Panc1 (cell line): ENCODE measurements around the gene KLHDC7A. TPM values are rescaled to one million over a fixed set of nuclear protein-coding genes. Genes with fewer than 3 reads are reported as not detected.

Experiments
- ATAC-seq: fragments of 200-7000 bp; cut with Tn5 transposase; 2 replicates; pipeline ENCODE4 v1.9.1; 2020; ENCODE audit warnings: mild to moderate bottlenecking, moderate library complexity
- BruUV-seq: library from RNA; stranded (reverse); fragments of 400-500 nt; replicated peaks from 2 replicates; lab custom pipeline; 2021; lab: Mats Ljungman, UMichigan
- CTCF ChIA-PET: fragments of 300-600 bp; sonication (Branson Sonifier 250); formaldehyde crosslinking; loops from one replicate; lab custom pipeline; 2022; ENCODE audit warnings: antibody characterized with exemption; lab: Charles Lee
- POLR2A ChIA-PET: fragments of 300-600 bp; sonication (Branson Sonifier 250); formaldehyde crosslinking; loops from one replicate; lab custom pipeline; 2022; ENCODE audit warnings: antibody characterized with exemption; lab: Charles Lee
- DNase-seq: peaks from one replicate; pipeline ENCODE4 v3.0.0-alpha.2; 2010; ENCODE audit warnings: low read depth, low spot score
- H3K27ac ChIP-seq: 2 replicates; pipeline ENCODE4 v1.5.1; 2011; ENCODE audit warnings: mild to moderate bottlenecking, low read length, inconsistent platforms
- H3K27me3 ChIP-seq: fragments of 200-500 bp; sonication (Bioruptor generic); 2 replicates; pipeline ENCODE4 v1.6.0; 2014; ENCODE audit warnings: low read length, inconsistent platforms; ENCODE audit not compliant: control insufficient read depth, insufficient read depth
- H3K36me3 ChIP-seq: fragments of 200-500 bp; sonication (Bioruptor generic); 2 replicates; pipeline ENCODE4 v1.5.1; 2014; ENCODE audit warnings: inconsistent platforms, mild to moderate bottlenecking, low read length, moderate library complexity; ENCODE audit not compliant: control insufficient read depth, insufficient read depth
- H3K4me1 ChIP-seq: 2 replicates; pipeline ENCODE4 v1.5.1; 2011; ENCODE audit warnings: inconsistent platforms, mild to moderate bottlenecking, low read length, moderate library complexity; ENCODE audit not compliant: control insufficient read depth, insufficient read depth
- H3K4me3 ChIP-seq, 2 experiments: 2 replicates each; pipeline ENCODE4 v1.5.1; 2011 to 2012; ENCODE audit warnings: low read depth in 2 of 2, low read length in 2 of 2, mild to moderate bottlenecking in 2 of 2, inconsistent platforms in 1 of 2, moderate library complexity in 1 of 2
- H3K9me3 ChIP-seq: fragments of 200-500 bp; sonication (Bioruptor generic); 2 replicates; pipeline ENCODE4 v1.5.1; 2014; ENCODE audit warnings: low read depth, mild to moderate bottlenecking, inconsistent platforms, low read length, moderate library complexity; ENCODE audit not compliant: control insufficient read depth, insufficient read depth
- CTCF ChIP-seq: fragments of 450-650 bp; IDR thresholded peaks from 2 replicates; pipeline ENCODE4 v1.5.1; 2017; ENCODE audit warnings: mild to moderate bottlenecking
- POLR2AphosphoS5 ChIP-seq: IDR thresholded peaks from 2 replicates; pipeline ENCODE4 v1.6.1; 2012; ENCODE audit warnings: mild to moderate bottlenecking, low read depth, low read length, moderate library complexity
- REST ChIP-seq, 2 experiments: IDR thresholded peaks; 2 replicates each; pipeline ENCODE4 v1.6.1; 2011 to 2012; ENCODE audit warnings: low read depth in 2 of 2, control low read depth in 1 of 2, low read length in 1 of 2, mild to moderate bottlenecking in 1 of 2, moderate library complexity in 1 of 2; ENCODE audit not compliant: insufficient read depth in 1 of 2
- SIN3A ChIP-seq: IDR thresholded peaks from 2 replicates; pipeline ENCODE4 v1.6.1; 2012; ENCODE audit warnings: low read depth, mild to moderate bottlenecking, low read length, moderate library complexity, borderline replicate concordance; ENCODE audit not compliant: insufficient read depth
- TCF7L2 ChIP-seq: IDR thresholded peaks from 2 replicates; pipeline ENCODE4 v1.6.1; 2011; ENCODE audit warnings: mild to moderate bottlenecking, low read depth, low read length, inconsistent platforms
- in situ Hi-C: cut with HindIII; loops from 2 replicates; pipeline ENCODE4 v1.10.0; 2016; ENCODE audit warnings: low sequenced_read_pairs, low pct_unique_long_range_greater_than_20kb
- intact Hi-C: fragments of 100-400 bp; cut with micrococcal nuclease; formaldehyde crosslinking; loops from one replicate; pipeline ENCODE4 v1.10.0; 2022; ENCODE audit not compliant: unreplicated experiment
- total RNA-seq: library from RNA; stranded (reverse); gene quantifications from one replicate; pipeline ENCODE4 v1.2.1, GENCODE V29; 2021; ENCODE audit not compliant: unreplicated experiment

KLHDC7A gene
- total RNA-seq, 1 experiment from 2014 or later, result 0.31 TPM

- Histone ChIP-seq H3K4me1 (no peaks in the 10 kb centered on the region), H3K4me3 (no peak overlapping the region), H3K36me3 (no peaks in the 10 kb centered on the region), H3K27me3 (0 out of 2 replicates have a peak, but pooled peaks cover 6% of the 10 kb centered on the region), H3K27ac (no peak overlapping the region), H3K9me3 (peaks cover 6% of the 10 kb centered on the region; the same call in 1 of the 2 replicates)
- DNase-seq, result no peak
- TF ChIP-seq POLR2AphosphoS5 (no peak), TCF7L2 (no peak), REST (IDR thresholded peaks at IDR 0.05; ENCODE audit: insufficient read depth in 1 of 2, low read depth in 2 of 2, low read length in 1 of 2) (no peak), SIN3A (no peak), CTCF (no peak)
- intact Hi-C loops (loop anchor here (10.0 kb wide), 1 partner anchor 60 kb away; no protein-coding TSS in a partner anchor), in situ Hi-C loops (no loop called here)
- CTCF ChIA-PET, result no interaction called here
- ATAC-seq, result no peak
- BruUV-seq, result no TSS peak
- POLR2A ChIA-PET, result no interaction called here
Observed at GRCh38 chr1:18515120-18515667, 34.5 kb downstream of the KLHDC7A start.

- TF ChIP-seq TCF7L2, result no peak
- no peak for TF ChIP-seq SIN3A
- no peak for TF ChIP-seq CTCF
- no peak for TF ChIP-seq REST (IDR thresholded peaks at IDR 0.05; ENCODE audit: insufficient read depth in 1 of 2, low read depth in 2 of 2, low read length in 1 of 2)
- no peak overlapping the region for H3K27ac ChIP-seq
- BruUV-seq, result no TSS peak
- ChIA-PET CTCF (no interaction called here), POLR2A (interaction anchor here (0.7 kb wide), 1 partner anchor 630 kb away, joined by 3 read pairs; no protein-coding TSS in a partner anchor)
- no peak overlapping the region for H3K4me3 ChIP-seq
- in situ Hi-C loops, result no loop called here
- no peaks in the 10 kb centered on the region for H3K36me3 ChIP-seq
- H3K9me3 ChIP-seq, result peaks cover 6% of the 10 kb centered on the region; the same call in 1 of the 2 replicates
- no peak for ATAC-seq
- DNase-seq, result no peak
- intact Hi-C loops, result loop anchor here (10.0 kb wide), 1 partner anchor 58 kb away; no protein-coding TSS in a partner anchor
- 0 out of 2 replicates have a peak, but pooled peaks cover 6% of the 10 kb centered on the region for H3K27me3 ChIP-seq
- H3K4me1 ChIP-seq, result no peaks in the 10 kb centered on the region
Observed at GRCh38 chr1:18516473-18516872, 35.7 kb downstream of the KLHDC7A start.
